Coronary artery (tissue), 2 donors: ENCODE results near the gene C2CD4C.

Source experiments
- DNase-seq: peaks from one replicate; pipeline ENCODE4 v3.0.0-alpha.2; 2017; ENCODE audit warnings: low spot score
- H3K27ac ChIP-seq, 2 donors: fragments of 200-600 bp; sonication (generic); one replicate each; pipeline ENCODE4 v1.5.1; 2016 to 2019
- H3K4me3 ChIP-seq: fragments of 200-600 bp; sonication (generic); 2 replicates; pipeline ENCODE4 v1.5.1; 2016; ENCODE audit warnings: mild to moderate bottlenecking, moderate library complexity
- CTCF ChIP-seq: fragments of 200-600 bp; sonication (generic); IDR thresholded peaks from one replicate; pipeline ENCODE4 v1.5.1; 2019; ENCODE audit warnings: antibody characterized with exemption

C2CD4C gene

GRCh38 chr19:419721-420515 lies 11.0 kb upstream of the C2CD4C start:
- no peak for DNase-seq
- no peak for TF ChIP-seq CTCF
- Histone ChIP-seq H3K27ac (peak overlapping the region in 1 of 2 donors; percentile 7), H3K4me3 (no peak overlapping the region)

- Histone ChIP-seq H3K4me3 (no peak overlapping the region), H3K27ac (peak overlapping the region in 1 of 2 donors; percentile 25)
- no peak for TF ChIP-seq CTCF
- no peak for DNase-seq
Measured at GRCh38 chr19:418761-419671, 10.1 kb upstream of the C2CD4C start.

GRCh38 chr19:416416-416815 lies 7.5 kb upstream of the C2CD4C start:
- H3K4me3 ChIP-seq = no peak overlapping the region
- no peak for TF ChIP-seq CTCF
- no peak for DNase-seq
- no peak overlapping the region for H3K27ac ChIP-seq

GRCh38 chr19:415292-415691 lies 6.3 kb upstream of the C2CD4C start:
- DNase-seq = no peak
- TF ChIP-seq CTCF = no peak
- Histone ChIP-seq H3K4me3 (no peak overlapping the region), H3K27ac (no peak overlapping the region)

GRCh38 chr19:413756-414420 lies 4.9 kb upstream of the C2CD4C start:
- Histone ChIP-seq H3K27ac (no peak overlapping the region), H3K4me3 (no peak overlapping the region)
- TF ChIP-seq CTCF = no peak
- no peak for DNase-seq

GRCh38 chr19:412356-413355 lies 3.7 kb upstream of the C2CD4C start:
- no peak overlapping the region for H3K4me3 ChIP-seq
- H3K27ac ChIP-seq = no peak overlapping the region
- DNase-seq = no peak
- TF ChIP-seq CTCF = no peak
